ENCODE measurements around the gene BICC1.

Gene BICC1

DNA sequence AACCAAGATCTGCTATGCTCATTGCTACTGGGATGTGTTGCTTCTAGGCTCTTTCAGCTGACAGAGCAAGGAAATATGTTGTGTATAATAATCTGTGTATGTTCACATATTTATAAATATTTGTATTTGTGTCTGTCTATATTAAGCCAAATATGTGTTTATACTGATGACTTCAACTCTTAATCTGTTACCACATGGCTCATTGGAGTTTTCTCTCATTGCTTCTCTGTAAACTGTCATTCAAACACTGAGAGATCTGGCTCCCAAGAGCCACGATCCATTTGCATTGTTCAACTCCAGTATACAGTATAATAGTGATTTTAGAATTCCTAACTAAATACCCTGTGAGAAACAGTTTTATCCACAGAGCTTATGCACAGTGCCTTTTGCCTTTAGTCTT, 35.3 kb downstream of the BICC1 start:
- Histone ChIP-seq H3K18ac (ENCODE audit: low read length) (no peak overlapping the region), H3K4ac (ENCODE audit: low read depth, low read length) (no peak overlapping the region), H3K4me3 (ENCODE audit: low read length) (no peak overlapping the region), H2BK5ac (ENCODE audit: low read length) (no peak overlapping the region), H3K36me3 (ENCODE audit: control insufficient read depth, insufficient read depth, low read length) (no peaks in the 10 kb centered on the region), H3K79me1 (ENCODE audit: low read length) (no peaks in the 10 kb centered on the region), H4K8ac (ENCODE audit: low read depth, low read length) (no peak overlapping the region), H3K56ac (ENCODE audit: low read length) (no peak overlapping the region), H2AK5ac (ENCODE audit: low read length) (no peak overlapping the region), H3K79me2 (ENCODE audit: control insufficient read depth, insufficient read depth, low read length) (no peaks in the 10 kb centered on the region), H4K5ac (ENCODE audit: low read length) (no peak overlapping the region), H3K4me2 (ENCODE audit: low read length) (no peak overlapping the region), H2BK15ac (replicated peaks; ENCODE audit: low read depth) (no peak overlapping the region), H3K27ac (ENCODE audit: low read depth, low read length) (no peak overlapping the region), H3K23ac (ENCODE audit: low read length) (no peak overlapping the region), H3K27me3 (ENCODE audit: insufficient read depth, low read length, poor library complexity) (no peaks in the 10 kb centered on the region), H3K9ac (ENCODE audit: low read length) (no peak overlapping the region), H2BK120ac (ENCODE audit: low read depth, low read length) (no peak overlapping the region), H3K4me1 (ENCODE audit: control insufficient read depth, low read depth, low read length) (no peaks in the 10 kb centered on the region)
- WGBS (ENCODE audit: extremely low coverage, insufficient coverage, low lambda C conversion rate), result no CpG with 5 or more reads among the region's 1 CpG
- no peak for DNase-seq

DNA sequence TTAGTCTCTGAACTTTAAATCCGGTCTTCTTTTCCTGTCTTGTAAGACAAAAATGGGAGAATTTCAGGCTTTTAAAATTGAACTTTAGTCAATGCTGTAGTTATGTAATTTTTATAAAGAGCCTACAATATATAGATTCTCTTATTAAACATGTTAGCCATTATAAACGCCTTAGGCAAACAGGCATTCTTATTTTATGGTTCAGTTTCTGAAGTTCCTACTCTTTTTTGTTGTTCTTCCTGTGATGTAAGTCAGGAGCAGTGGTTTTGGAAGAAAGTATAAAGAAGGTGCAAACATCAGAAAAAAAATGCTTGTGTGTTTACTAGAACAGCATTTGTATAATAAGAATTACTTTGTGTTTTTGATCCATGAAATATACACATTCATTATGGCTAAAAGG, 41.6 kb downstream of the BICC1 start:
- H3K4ac ChIP-seq (ENCODE audit: low read depth, low read length), result no peak overlapping the region
- H3K56ac ChIP-seq (ENCODE audit: low read length), result no peak overlapping the region
- H3K18ac ChIP-seq (ENCODE audit: low read length), result no peak overlapping the region
- no peaks in the 10 kb centered on the region for H3K27me3 ChIP-seq (ENCODE audit: insufficient read depth, low read length, poor library complexity)
- no peaks in the 10 kb centered on the region for H3K36me3 ChIP-seq (ENCODE audit: control insufficient read depth, insufficient read depth, low read length)
- H4K8ac ChIP-seq (ENCODE audit: low read depth, low read length), result no peak overlapping the region
- H2BK120ac ChIP-seq (ENCODE audit: low read depth, low read length), result no peak overlapping the region
- no peak overlapping the region for H4K5ac ChIP-seq (ENCODE audit: low read length)
- H3K79me2 ChIP-seq (ENCODE audit: control insufficient read depth, insufficient read depth, low read length), result no peaks in the 10 kb centered on the region
- H3K79me1 ChIP-seq (ENCODE audit: low read length), result no peaks in the 10 kb centered on the region
- no peak overlapping the region for H2AK5ac ChIP-seq (ENCODE audit: low read length)
- H3K4me3 ChIP-seq (ENCODE audit: low read length), result no peak overlapping the region
- no peak overlapping the region for H2BK5ac ChIP-seq (ENCODE audit: low read length)
- H3K27ac ChIP-seq (ENCODE audit: low read depth, low read length), result no peak overlapping the region
- no CpG with 5 or more reads among the region's 2 CpGs for WGBS (ENCODE audit: extremely low coverage, insufficient coverage, low lambda C conversion rate)
- no peaks in the 10 kb centered on the region for H3K4me1 ChIP-seq (ENCODE audit: control insufficient read depth, low read depth, low read length)
- no peak overlapping the region for H3K4me2 ChIP-seq (ENCODE audit: low read length)
- H3K23ac ChIP-seq (ENCODE audit: low read length), result no peak overlapping the region
- no peak overlapping the region for H2BK15ac ChIP-seq (replicated peaks; ENCODE audit: low read depth)
- H3K9ac ChIP-seq (ENCODE audit: low read length), result no peak overlapping the region
- no peak for DNase-seq

GRCh38 chr10:58555170-58555929, 42.7 kb downstream of the BICC1 start:
- no peak overlapping the region for H3K27ac ChIP-seq (ENCODE audit: low read depth, low read length)
- H2BK5ac ChIP-seq (ENCODE audit: low read length), result no peak overlapping the region
- H3K18ac ChIP-seq (ENCODE audit: low read length), result no peak overlapping the region
- no peak overlapping the region for H3K4me3 ChIP-seq (ENCODE audit: low read length)
- H4K5ac ChIP-seq (ENCODE audit: low read length), result no peak overlapping the region
- no peak overlapping the region for H3K9ac ChIP-seq (ENCODE audit: low read length)
- no CpG with 5 or more reads among the region's 4 CpGs for WGBS (ENCODE audit: extremely low coverage, insufficient coverage, low lambda C conversion rate)
- no peaks in the 10 kb centered on the region for H3K79me1 ChIP-seq (ENCODE audit: low read length)
- H3K79me2 ChIP-seq (ENCODE audit: control insufficient read depth, insufficient read depth, low read length), result no peaks in the 10 kb centered on the region
- H3K4me2 ChIP-seq (ENCODE audit: low read length), result no peak overlapping the region
- H2AK5ac ChIP-seq (ENCODE audit: low read length), result no peak overlapping the region
- H3K23ac ChIP-seq (ENCODE audit: low read length), result no peak overlapping the region
- H3K27me3 ChIP-seq (ENCODE audit: insufficient read depth, low read length, poor library complexity), result no peaks in the 10 kb centered on the region
- H3K4ac ChIP-seq (ENCODE audit: low read depth, low read length), result no peak overlapping the region
- H2BK15ac ChIP-seq (replicated peaks; ENCODE audit: low read depth), result no peak overlapping the region
- H3K56ac ChIP-seq (ENCODE audit: low read length), result no peak overlapping the region
- no peaks in the 10 kb centered on the region for H3K4me1 ChIP-seq (ENCODE audit: control insufficient read depth, low read depth, low read length)
- H2BK120ac ChIP-seq (ENCODE audit: low read depth, low read length), result no peak overlapping the region
- H3K36me3 ChIP-seq (ENCODE audit: control insufficient read depth, insufficient read depth, low read length), result no peaks in the 10 kb centered on the region
- DNase-seq, result no peak
- H4K8ac ChIP-seq (ENCODE audit: low read depth, low read length), result no peak overlapping the region

DNA sequence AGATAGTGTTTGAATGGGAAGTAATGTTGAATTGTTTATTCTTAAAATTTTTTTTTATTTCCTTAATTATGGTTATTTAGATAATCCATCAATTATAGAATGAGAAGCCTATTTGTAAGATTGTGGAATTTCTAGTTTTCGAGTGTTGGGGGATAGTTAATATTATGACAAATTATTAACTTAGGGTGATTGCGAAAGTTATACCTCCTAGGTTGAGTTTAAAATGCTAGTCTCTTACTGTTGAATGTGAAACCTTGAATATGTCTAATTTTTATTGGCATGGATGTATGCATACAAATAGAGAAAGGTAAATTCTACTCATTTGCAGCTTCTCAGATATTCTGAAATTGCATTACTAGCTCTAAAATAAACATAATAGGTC, 43.2 kb downstream of the BICC1 start:
- H3K27ac ChIP-seq (ENCODE audit: low read depth, low read length), result no peak overlapping the region
- H3K56ac ChIP-seq (ENCODE audit: low read length), result no peak overlapping the region
- H3K4me3 ChIP-seq (ENCODE audit: low read length), result no peak overlapping the region
- no peak overlapping the region for H2AK5ac ChIP-seq (ENCODE audit: low read length)
- no peak overlapping the region for H3K18ac ChIP-seq (ENCODE audit: low read length)
- no peak overlapping the region for H2BK5ac ChIP-seq (ENCODE audit: low read length)
- no peak overlapping the region for H4K8ac ChIP-seq (ENCODE audit: low read depth, low read length)
- no peaks in the 10 kb centered on the region for H3K79me1 ChIP-seq (ENCODE audit: low read length)
- H3K4me2 ChIP-seq (ENCODE audit: low read length), result no peak overlapping the region
- H4K5ac ChIP-seq (ENCODE audit: low read length), result no peak overlapping the region
- no peak overlapping the region for H3K9ac ChIP-seq (ENCODE audit: low read length)
- no peaks in the 10 kb centered on the region for H3K79me2 ChIP-seq (ENCODE audit: control insufficient read depth, insufficient read depth, low read length)
- H3K36me3 ChIP-seq (ENCODE audit: control insufficient read depth, insufficient read depth, low read length), result no peaks in the 10 kb centered on the region
- no peak overlapping the region for H3K23ac ChIP-seq (ENCODE audit: low read length)
- DNase-seq, result no peak
- no peak overlapping the region for H3K4ac ChIP-seq (ENCODE audit: low read depth, low read length)
- no peaks in the 10 kb centered on the region for H3K27me3 ChIP-seq (ENCODE audit: insufficient read depth, low read length, poor library complexity)
- 100% methylated on average over 2 of the region's 2 CpGs for WGBS (ENCODE audit: extremely low coverage, insufficient coverage, low lambda C conversion rate)
- H2BK15ac ChIP-seq (replicated peaks; ENCODE audit: low read depth), result no peak overlapping the region
- H3K4me1 ChIP-seq (ENCODE audit: control insufficient read depth, low read depth, low read length), result no peaks in the 10 kb centered on the region
- no peak overlapping the region for H2BK120ac ChIP-seq (ENCODE audit: low read depth, low read length)

DNA sequence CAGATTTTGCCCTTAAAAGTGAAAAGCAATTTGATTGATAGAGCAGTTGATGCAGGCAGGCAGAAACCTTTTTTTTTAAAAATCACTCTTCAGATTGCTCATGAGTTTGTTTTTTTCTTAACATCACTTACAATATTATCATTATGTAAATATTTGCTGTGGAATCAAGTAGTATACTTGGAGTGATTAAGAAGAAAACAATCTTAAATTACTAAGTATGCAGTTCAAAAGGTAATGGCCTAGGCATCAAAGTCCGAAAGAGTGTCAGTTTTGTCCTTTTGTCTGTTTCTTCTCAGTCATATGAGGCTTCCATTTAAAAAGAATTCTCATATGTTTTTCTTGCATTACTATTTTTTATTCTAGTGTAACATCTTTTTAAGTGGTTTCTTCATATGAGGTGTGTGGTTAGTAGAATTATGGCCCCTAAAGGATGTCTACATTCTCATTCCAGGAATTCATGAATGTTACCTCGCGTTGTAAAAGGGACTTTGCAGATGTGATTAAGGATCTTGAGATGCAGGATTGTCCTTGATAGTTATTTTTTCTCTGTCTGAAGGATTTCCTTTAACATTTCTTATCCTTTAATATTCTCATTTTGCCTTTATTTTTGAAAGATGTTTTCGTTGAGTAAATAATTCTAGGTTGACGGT, 44.0 kb downstream of the BICC1 start:
- no peak overlapping the region for H2BK5ac ChIP-seq (ENCODE audit: low read length)
- H2BK120ac ChIP-seq (ENCODE audit: low read depth, low read length), result no peak overlapping the region
- H3K4me1 ChIP-seq (ENCODE audit: control insufficient read depth, low read depth, low read length), result no peaks in the 10 kb centered on the region
- no peak overlapping the region for H3K23ac ChIP-seq (ENCODE audit: low read length)
- H4K5ac ChIP-seq (ENCODE audit: low read length), result no peak overlapping the region
- no peaks in the 10 kb centered on the region for H3K27me3 ChIP-seq (ENCODE audit: insufficient read depth, low read length, poor library complexity)
- no peak overlapping the region for H2BK15ac ChIP-seq (replicated peaks; ENCODE audit: low read depth)
- no peak overlapping the region for H3K56ac ChIP-seq (ENCODE audit: low read length)
- no peak overlapping the region for H3K18ac ChIP-seq (ENCODE audit: low read length)
- no peak overlapping the region for H3K4ac ChIP-seq (ENCODE audit: low read depth, low read length)
- H3K27ac ChIP-seq (ENCODE audit: low read depth, low read length), result no peak overlapping the region
- H3K4me2 ChIP-seq (ENCODE audit: low read length), result no peak overlapping the region
- no peaks in the 10 kb centered on the region for H3K79me1 ChIP-seq (ENCODE audit: low read length)
- no peak overlapping the region for H4K8ac ChIP-seq (ENCODE audit: low read depth, low read length)
- no peak overlapping the region for H3K4me3 ChIP-seq (ENCODE audit: low read length)
- H2AK5ac ChIP-seq (ENCODE audit: low read length), result no peak overlapping the region
- H3K9ac ChIP-seq (ENCODE audit: low read length), result no peak overlapping the region
- no CpG with 5 or more reads among the region's 5 CpGs for WGBS (ENCODE audit: extremely low coverage, insufficient coverage, low lambda C conversion rate)
- no peaks in the 10 kb centered on the region for H3K36me3 ChIP-seq (ENCODE audit: control insufficient read depth, insufficient read depth, low read length)
- DNase-seq, result no peak
- no peaks in the 10 kb centered on the region for H3K79me2 ChIP-seq (ENCODE audit: control insufficient read depth, insufficient read depth, low read length)

All from mesendoderm (in vitro differentiated cells).